DOHH2 (cell line): ENCODE results near the gene DNAJC11.

Experiments
- EZH2phosphoT487 ChIP-seq: fragments of 200-600 bp; sonication (generic); IDR thresholded peaks from 2 replicates; pipeline ENCODE4 v1.6.1; 2017; ENCODE audit warnings: borderline replicate concordance, mild to moderate bottlenecking, antibody characterized with exemption, low read length, moderate library complexity, mixed read lengths
- TF ChIP-seq, protein P1 (sequence below): fragments of 200-600 bp; sonication (generic); IDR thresholded peaks from one replicate; pipeline ENCODE4 v1.5.1; 2014; ENCODE audit warnings: antibody characterized with exemption, mild to moderate bottlenecking, low read depth, low read length; ENCODE audit not compliant: poor library complexity, severe bottlenecking

DNA sequence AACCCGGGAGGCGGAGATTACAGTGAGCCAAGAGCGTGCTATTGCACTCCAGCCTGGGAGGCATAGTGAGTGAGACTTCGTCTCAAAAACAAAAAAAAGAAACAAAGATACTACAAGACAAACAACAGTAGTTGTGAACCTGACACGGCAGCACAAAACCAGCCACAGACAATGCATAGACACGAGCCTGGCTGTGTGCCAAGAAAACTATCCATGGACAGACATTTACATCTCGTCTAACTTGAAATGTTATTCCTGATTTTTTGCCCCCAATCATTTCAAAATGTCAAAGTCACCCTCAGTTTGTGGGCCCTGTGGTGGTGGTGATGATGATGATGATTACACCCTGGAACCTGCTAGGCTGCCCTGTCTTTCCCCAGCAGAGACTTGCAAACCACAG, 105.3 kb downstream of the DNAJC11 start:
- TF ChIP-seq, protein P1, sequence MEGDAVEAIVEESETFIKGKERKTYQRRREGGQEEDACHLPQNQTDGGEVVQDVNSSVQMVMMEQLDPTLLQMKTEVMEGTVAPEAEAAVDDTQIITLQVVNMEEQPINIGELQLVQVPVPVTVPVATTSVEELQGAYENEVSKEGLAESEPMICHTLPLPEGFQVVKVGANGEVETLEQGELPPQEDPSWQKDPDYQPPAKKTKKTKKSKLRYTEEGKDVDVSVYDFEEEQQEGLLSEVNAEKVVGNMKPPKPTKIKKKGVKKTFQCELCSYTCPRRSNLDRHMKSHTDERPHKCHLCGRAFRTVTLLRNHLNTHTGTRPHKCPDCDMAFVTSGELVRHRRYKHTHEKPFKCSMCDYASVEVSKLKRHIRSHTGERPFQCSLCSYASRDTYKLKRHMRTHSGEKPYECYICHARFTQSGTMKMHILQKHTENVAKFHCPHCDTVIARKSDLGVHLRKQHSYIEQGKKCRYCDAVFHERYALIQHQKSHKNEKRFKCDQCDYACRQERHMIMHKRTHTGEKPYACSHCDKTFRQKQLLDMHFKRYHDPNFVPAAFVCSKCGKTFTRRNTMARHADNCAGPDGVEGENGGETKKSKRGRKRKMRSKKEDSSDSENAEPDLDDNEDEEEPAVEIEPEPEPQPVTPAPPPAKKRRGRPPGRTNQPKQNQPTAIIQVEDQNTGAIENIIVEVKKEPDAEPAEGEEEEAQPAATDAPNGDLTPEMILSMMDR: no peak
- TF ChIP-seq EZH2phosphoT487: no peak
